Common myeloid progenitor, CD34-positive (primary cell): ENCODE measurements around the gene SLC7A4.
A peak's percentile ranks its signal among the peaks of the same experiment; 100 is the strongest.

Source experiments
- CTCF ChIA-PET: fragments of 350-600 bp; sonication (Branson Sonifier 250); formaldehyde crosslinking; loops from one replicate; lab custom pipeline; 2021; ENCODE audit warnings: antibody characterized with exemption; lab: Charles Lee
- POLR2A ChIA-PET: fragments of 350-600 bp; sonication (Branson Sonifier 250); formaldehyde crosslinking; loops from one replicate; lab custom pipeline; 2021; ENCODE audit warnings: antibody characterized with exemption; lab: Charles Lee
- DNase-seq, 3 donors: peaks; one replicate each; pipeline versions ENCODE4 v3.0.0 to v3.0.0-alpha.2; 2013
- H3K27ac ChIP-seq, 2 experiments: 1 replicate in 1 of 2; 2 replicates in 1 of 2; pipeline ENCODE4 v1.7.0; 2013; ENCODE audit warnings: inconsistent platforms in 2 of 2, low read length in 2 of 2, mild to moderate bottlenecking in 2 of 2, low read depth in 1 of 2, moderate library complexity in 1 of 2; ENCODE audit not compliant: severe bottlenecking in 2 of 2, insufficient read depth in 1 of 2, poor library complexity in 1 of 2
- H3K27me3 ChIP-seq, 5 experiments: replicated peaks in 2 of 5; 1 replicate in 3 of 5; 2 replicates in 2 of 5; pipeline versions ENCODE4 v1.6.1 to v1.7.0; 2013; ENCODE audit warnings: low read length in 4 of 5, mild to moderate bottlenecking in 2 of 5, moderate library complexity in 2 of 5, inconsistent platforms in 1 of 5; ENCODE audit not compliant: insufficient read depth in 5 of 5, control insufficient read depth in 4 of 5
- H3K36me3 ChIP-seq, 4 experiments: 1 replicate in 2 of 4; 2 replicates in 2 of 4; pipeline versions ENCODE4 v1.6.1 to v1.7.0; 2013; ENCODE audit warnings: low read length in 3 of 4, control low read depth in 1 of 4, mild to moderate bottlenecking in 1 of 4; ENCODE audit not compliant: control insufficient read depth in 4 of 4, insufficient read depth in 4 of 4
- H3K4me1 ChIP-seq, 4 experiments: 1 replicate in 3 of 4; 2 replicates in 1 of 4; pipeline versions ENCODE4 v1.6.1 to v1.7.1; 2013; ENCODE audit warnings: low read length in 3 of 4, mild to moderate bottlenecking in 3 of 4, control low read depth in 1 of 4, inconsistent platforms in 1 of 4, moderate library complexity in 1 of 4; ENCODE audit not compliant: control insufficient read depth in 4 of 4, insufficient read depth in 4 of 4; ENCODE audit errors: control extremely low read depth in 1 of 4
- H3K4me3 ChIP-seq, 7 experiments: 1 replicate in 4 of 7; 2 replicates in 3 of 7; pipeline versions ENCODE4 v1.5.1 to v1.7.0; 2013; ENCODE audit warnings: mild to moderate bottlenecking in 7 of 7, low read length in 6 of 7, moderate library complexity in 6 of 7, inconsistent platforms in 2 of 7, low read depth in 2 of 7, control low read depth in 1 of 7; ENCODE audit not compliant: insufficient read depth in 4 of 7, control insufficient read depth in 1 of 7; ENCODE audit errors: extremely low read depth in 1 of 7
- H3K9me3 ChIP-seq, 5 experiments: 1 replicate in 4 of 5; 2 replicates in 1 of 5; pipeline versions ENCODE4 v1.6.1 to v1.7.1; 2013; ENCODE audit warnings: low read length in 4 of 5, mild to moderate bottlenecking in 2 of 5, inconsistent platforms in 1 of 5, low read depth in 1 of 5, moderate library complexity in 1 of 5; ENCODE audit not compliant: control insufficient read depth in 4 of 5, insufficient read depth in 2 of 5; ENCODE audit errors: control extremely low read depth in 1 of 5
- WGBS: methylation state at CpG from one replicate; pipeline ENCODE4 v1.1.5; 2013; ENCODE audit not compliant: insufficient coverage; 5-methylcytosine and 5-hydroxymethylcytosine counted together

Gene SLC7A4

DNA sequence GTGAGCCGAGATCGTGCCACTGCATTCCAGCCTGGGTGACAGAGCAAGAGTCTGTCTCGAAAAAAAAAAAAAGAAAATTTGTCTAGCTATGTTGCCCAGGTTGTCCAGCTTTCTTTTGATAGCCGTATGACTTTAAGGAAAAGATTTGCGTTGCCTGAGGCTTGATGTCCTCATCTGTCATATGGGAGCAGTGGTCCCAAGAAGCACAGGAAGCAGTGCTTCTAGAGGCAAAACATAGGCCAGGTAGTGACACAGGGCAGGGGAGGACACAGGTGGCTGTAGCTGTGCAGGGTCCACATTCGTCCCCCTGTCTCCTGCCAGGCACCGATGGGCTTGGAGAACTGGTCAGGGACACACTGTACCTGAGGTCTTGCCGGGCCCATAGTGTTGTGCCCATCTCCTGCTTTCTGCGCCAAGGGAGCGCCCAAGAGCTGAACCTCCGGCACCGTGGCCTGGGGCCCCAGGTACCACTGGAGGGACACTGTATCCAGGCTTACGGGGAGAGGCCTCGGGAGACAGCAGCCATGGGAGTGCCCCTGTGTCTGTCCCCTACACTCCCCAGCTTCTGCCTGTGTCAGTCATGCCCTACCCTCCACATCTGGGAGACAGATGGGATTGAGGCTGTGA lies 14.8 kb upstream of the SLC7A4 start:
- 98% methylated on average over 14 of the region's 14 CpGs for WGBS

DNA sequence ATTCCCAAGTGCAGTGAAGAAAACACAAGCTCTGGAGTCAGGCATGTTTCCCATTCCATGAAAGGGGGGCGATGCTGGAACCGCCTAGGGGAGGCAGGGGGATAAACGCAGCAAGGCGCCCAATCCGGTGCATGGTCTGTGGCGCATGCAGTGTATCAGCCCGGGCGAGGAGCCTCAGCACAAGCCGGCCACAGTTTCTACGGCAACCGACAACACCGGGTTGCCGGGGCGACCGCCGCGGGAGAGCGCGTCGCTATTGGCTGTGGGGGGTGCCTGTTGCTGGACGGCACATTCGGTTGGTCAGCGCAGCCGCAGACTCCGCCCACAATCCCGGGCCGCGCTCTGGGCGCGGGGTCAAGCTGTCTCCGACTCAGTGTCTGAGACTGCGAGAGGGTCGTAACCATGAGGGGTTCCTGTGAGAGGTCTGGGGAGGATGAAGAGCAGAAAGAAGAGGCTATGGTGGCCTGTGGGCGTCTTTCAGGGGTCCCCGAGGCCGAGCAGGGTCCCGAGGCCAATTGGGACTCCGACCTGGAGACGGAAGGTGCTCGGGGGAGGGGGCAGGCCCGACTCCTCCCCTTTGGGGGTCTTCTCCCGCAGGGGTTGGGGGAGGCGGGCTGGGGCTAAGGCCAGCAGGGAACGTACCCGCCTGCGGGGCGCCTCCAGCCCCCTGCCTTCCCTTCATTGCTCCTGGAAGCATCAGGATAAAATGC lies 13.4 kb upstream of the SLC7A4 start, which contains the start of gene LRRC74B:
Gene LRRC74B, plus strand, starts transcription at position 362 of the 710 bp plus-strand sequence. Its CDS starts 41 bp downstream, at position 403.
- H3K36me3 ChIP-seq = no peaks in the 10 kb centered on the region
- H3K27ac ChIP-seq = no peak within 1 kb of the TSS
- 1% methylated on average over 40 of the region's 47 CpGs for WGBS
- H3K4me1 ChIP-seq = peaks cover 0 to 27% (median 21%) of the 10 kb centered on the region in 4 experiments
- H3K9me3 ChIP-seq = no peaks in the 10 kb centered on the region
- CTCF ChIA-PET = interaction anchor here (1.5 to 1.9 kb wide), 2 partner anchors 8 to 56 kb away, joined by 4 to 5 read pairs; no protein-coding TSS in a partner anchor
- peaks cover 0 to 10% (median 0%) of the 10 kb centered on the region in 5 experiments for H3K27me3 ChIP-seq
- POLR2A ChIA-PET = interaction anchor here (0.5 kb wide), 1 partner anchor 9 kb away, joined by 4 read pairs; no protein-coding TSS in a partner anchor
- peak within 1 kb of the TSS in 6 of 7 experiments; percentile 30 to 71 (median 49) for H3K4me3 ChIP-seq
- peak; percentile 68 to 84 (median 81) for DNase-seq

More for the DNA sequence above, 14.8 kb upstream of the SLC7A4 start:
- no peak overlapping the region for H3K27ac ChIP-seq
- DNase-seq = no peak
- ChIA-PET CTCF (interaction anchor here (1.0 to 1.9 kb wide), 2 partner anchors 9 to 19 kb away, joined by 3 to 4 read pairs; no protein-coding TSS in a partner anchor), POLR2A (no interaction called here)
- peaks cover 0 to 10% (median 0%) of the 10 kb centered on the region in 5 experiments for H3K27me3 ChIP-seq
- no peaks in the 10 kb centered on the region for H3K9me3 ChIP-seq
- H3K36me3 ChIP-seq = no peaks in the 10 kb centered on the region
- peaks cover 0 to 27% (median 21%) of the 10 kb centered on the region in 4 experiments for H3K4me1 ChIP-seq
- no peak overlapping the region for H3K4me3 ChIP-seq

DNA sequence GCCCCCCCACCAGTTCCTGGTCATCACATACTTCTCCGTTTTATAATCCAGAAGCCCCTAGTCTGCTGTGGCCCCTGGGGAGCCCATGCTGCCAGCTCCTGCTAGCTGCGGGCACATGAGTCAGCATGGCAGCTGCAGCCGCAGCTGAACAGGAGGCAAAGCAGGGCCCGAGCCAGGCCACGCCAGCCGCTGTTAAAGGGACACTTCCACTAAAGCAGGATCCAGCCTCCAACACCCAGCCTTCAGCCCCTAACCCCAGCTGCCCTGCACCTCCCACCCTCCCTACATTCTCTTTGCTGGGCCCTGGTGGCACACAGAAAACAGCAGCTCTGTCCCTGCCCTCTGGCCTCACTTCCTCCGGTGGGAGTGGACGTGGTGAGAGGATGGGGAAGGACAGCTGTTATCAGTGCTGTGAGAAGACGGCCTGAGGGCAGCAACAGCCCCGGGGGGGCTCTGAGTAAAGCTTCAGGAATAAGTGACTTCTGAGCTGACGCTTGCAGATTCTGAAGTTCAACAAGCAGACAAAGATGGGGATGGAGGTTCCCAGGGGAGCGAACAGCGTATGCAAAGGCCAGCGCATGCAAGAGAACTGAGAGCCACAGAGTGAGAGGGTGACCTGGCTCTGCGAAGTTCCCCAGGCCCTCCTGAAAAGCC lies 12.7 kb upstream of the SLC7A4 start:
- 12% methylated on average over 11 of the region's 15 CpGs for WGBS
- peaks cover 0 to 10% (median 0%) of the 10 kb centered on the region in 5 experiments for H3K27me3 ChIP-seq
- no peak overlapping the region for H3K27ac ChIP-seq
- peak overlapping the region in 5 of 7 experiments; percentile 30 to 71 (median 43) for H3K4me3 ChIP-seq
- ChIA-PET POLR2A (interaction anchor here (0.5 kb wide), 1 partner anchor 8 kb away, joined by 4 read pairs; no protein-coding TSS in a partner anchor), CTCF (interaction anchor here (1.5 to 1.9 kb wide), 2 partner anchors 42 to 56 kb away, joined by 4 to 5 read pairs; no protein-coding TSS in a partner anchor)
- no peaks in the 10 kb centered on the region for H3K36me3 ChIP-seq
- no peaks in the 10 kb centered on the region for H3K9me3 ChIP-seq
- peak; percentile 34 to 86 (median 84) for DNase-seq
- H3K4me1 ChIP-seq = peaks cover 0 to 27% (median 21%) of the 10 kb centered on the region in 4 experiments

DNA sequence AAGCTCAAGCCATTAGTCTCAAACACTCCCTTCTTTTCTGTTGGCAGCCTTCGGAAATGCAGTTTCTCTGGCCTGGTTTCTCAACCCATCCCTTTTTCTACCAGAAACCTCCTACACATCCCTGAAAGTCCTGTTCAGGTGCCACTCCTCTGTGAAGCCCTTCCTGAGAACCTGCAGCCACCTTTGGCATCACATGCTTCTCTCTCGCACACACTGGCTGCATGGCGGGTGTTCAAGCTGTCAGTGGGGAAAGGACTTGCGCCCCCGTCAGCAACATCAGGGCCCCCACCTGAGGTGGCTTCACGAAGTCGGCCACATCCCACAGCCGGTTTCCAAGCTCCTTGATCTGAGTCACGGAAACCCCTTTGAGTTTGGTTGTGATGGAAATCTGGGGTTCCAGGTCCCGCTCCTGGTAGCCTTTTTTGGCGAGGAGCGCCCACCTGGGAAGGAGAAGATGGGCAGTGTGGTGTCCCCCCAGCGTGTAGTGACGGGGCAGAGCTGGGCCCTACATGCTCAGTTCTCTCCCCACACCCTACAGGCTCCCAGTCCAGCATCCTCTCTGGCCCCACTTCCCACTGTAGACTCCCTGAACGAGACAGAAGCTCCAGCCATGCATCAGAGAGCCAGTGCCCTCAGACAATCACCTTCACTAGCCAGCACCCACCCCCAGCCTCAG lies 11.6 kb upstream of the SLC7A4 start:
- 93% methylated on average over 9 of the region's 15 CpGs for WGBS
- Histone ChIP-seq H3K4me1 (peaks cover 0 to 27% (median 21%) of the 10 kb centered on the region in 4 experiments), H3K9me3 (no peaks in the 10 kb centered on the region), H3K4me3 (no peak overlapping the region), H3K27ac (no peak overlapping the region), H3K27me3 (peaks cover 0 to 10% (median 0%) of the 10 kb centered on the region in 5 experiments), H3K36me3 (no peaks in the 10 kb centered on the region)
- CTCF ChIA-PET = interaction anchor here (0.8 to 1.9 kb wide), 4 partner anchors 20 to 58 kb away, joined by 3 to 5 read pairs (median 4); no protein-coding TSS in a partner anchor
- POLR2A ChIA-PET = no interaction called here
- no peak for DNase-seq

DNA sequence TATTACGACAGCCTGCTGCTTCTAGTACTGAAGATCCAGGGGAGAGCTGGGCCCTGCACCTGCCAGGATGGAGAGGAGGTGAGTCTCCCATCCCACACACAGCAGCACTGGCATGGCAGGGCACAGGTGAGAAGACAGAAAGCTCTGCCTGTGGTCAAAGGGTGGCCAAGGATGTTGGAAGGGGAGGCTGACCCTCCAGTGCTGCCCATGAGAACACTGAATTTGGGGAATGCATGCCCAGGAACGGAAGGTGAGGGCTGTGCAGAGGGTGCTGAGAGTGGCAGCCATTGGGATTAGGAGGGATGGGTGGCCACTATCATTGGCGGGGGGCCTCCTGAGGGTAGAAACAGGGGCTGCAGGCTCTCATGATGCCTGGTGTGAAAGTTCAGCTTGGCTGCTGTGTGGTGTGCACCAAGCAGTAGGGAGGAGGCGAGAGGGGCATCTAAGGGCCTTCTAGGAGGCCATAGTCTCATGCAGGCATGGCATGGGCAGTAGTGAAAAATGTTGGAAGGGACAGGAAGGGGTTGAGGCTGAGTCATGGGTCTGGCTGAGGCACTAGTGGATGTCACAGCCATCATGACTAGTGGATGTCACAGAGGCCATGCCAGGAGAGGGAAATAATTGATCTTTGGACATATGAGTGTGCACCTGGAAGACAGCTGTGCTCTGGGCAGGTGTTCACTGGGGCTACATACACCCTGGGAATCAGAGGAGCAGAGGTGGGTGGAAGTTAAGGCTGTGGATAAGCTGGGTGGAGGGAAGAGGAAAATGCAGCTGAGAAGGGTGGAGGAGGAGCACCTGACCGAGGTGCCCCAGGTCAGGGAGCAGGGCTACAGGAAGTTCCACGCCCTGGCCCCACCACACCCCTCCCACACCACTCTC lies 10.9 kb upstream of the SLC7A4 start:
- CTCF ChIA-PET = interaction anchor here (0.8 to 1.9 kb wide), 3 partner anchors 20 to 40 kb away, joined by 3 to 4 read pairs (median 3); no protein-coding TSS in a partner anchor
- POLR2A ChIA-PET = no interaction called here
- 100% methylated on average over 4 of the region's 6 CpGs for WGBS
- Histone ChIP-seq H3K9me3 (no peaks in the 10 kb centered on the region), H3K27me3 (peaks cover 0 to 10% (median 0%) of the 10 kb centered on the region in 5 experiments), H3K36me3 (no peaks in the 10 kb centered on the region), H3K4me3 (no peak overlapping the region), H3K27ac (no peak overlapping the region), H3K4me1 (peaks cover 0 to 27% (median 21%) of the 10 kb centered on the region in 4 experiments)
- peak in 2 of 3 donors; percentile 13 to 15 for DNase-seq
